Uterus (tissue), 2 donors: ENCODE results near the gene RIMS1.

Source experiments
- CTCF ChIP-seq, 4 experiments: fragments of 200-600 bp in 2 of 4; fragments of 450-650 bp in 2 of 4; sonication (generic) in 2 of 4; IDR thresholded peaks; one replicate each; pipeline ENCODE4 v1.5.1; 2016 to 2019; ENCODE audit warnings: antibody characterized with exemption in 4 of 4, mild to moderate bottlenecking in 2 of 4, moderate library complexity in 1 of 4
- POLR2A ChIP-seq, 2 donors: fragments of 450-650 bp; IDR thresholded peaks; one replicate each; pipeline ENCODE4 v1.6.1; 2016; ENCODE audit warnings: antibody characterized with exemption in 2 of 2, mild to moderate bottlenecking in 1 of 2, moderate library complexity in 1 of 2

DNA sequence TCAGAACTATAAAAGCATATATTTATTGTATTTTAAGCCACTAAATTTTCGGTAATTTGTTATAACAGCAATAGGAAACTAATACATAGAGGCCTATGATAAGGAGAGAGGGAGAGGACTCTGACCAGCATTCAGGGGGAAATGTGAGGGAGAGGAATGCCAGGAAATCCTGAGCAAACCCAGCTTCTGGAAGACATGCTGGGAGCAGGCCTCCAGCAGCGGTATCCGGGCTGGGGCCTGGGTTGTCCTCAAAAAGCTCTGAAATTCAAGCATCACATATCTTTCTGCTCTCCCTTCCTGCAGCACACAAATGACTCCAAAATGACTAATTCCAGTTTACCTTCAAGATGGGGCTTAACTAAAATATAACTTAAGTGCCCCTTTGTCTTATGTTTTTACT is 33.4 kb upstream of the RIMS1 start:
- TF ChIP-seq CTCF (IDR thresholded peaks at IDR 0.05) (no peak), POLR2A (IDR thresholded peaks at IDR 0.05) (no peak)
